NCI-H146 (cell line): ENCODE results near the gene LRRN2.

Experiments
- DNase-seq: peaks from one replicate; lab custom pipeline; 2025; lab: John Stamatoyannopoulos, UW

LRRN2 gene

GRCh38 chr1:204712708-204713430 is 27.3 kb upstream of the LRRN2 start:
- DNase-seq: no peak

GRCh38 chr1:204711947-204712701 is 26.6 kb upstream of the LRRN2 start:
- DNase-seq: peak; percentile 69

GRCh38 chr1:204711103-204711946 is 25.8 kb upstream of the LRRN2 start:
- DNase-seq: no peak

- DNase-seq: peak; percentile 46
Measured at GRCh38 chr1:204709960-204710912, 24.7 kb upstream of the LRRN2 start.

GRCh38 chr1:204709021-204709420 is 23.5 kb upstream of the LRRN2 start:
- DNase-seq: no peak

GRCh38 chr1:204706838-204707509 is 21.4 kb upstream of the LRRN2 start:
- peak; percentile 10 for DNase-seq

- DNase-seq: no peak
Measured at GRCh38 chr1:204705888-204706837, 20.6 kb upstream of the LRRN2 start.

- no peak for DNase-seq
Measured at GRCh38 chr1:204705493-204705811, 19.9 kb upstream of the LRRN2 start.

- no peak for DNase-seq
Measured at GRCh38 chr1:204704794-204705492, 19.4 kb upstream of the LRRN2 start.

- no peak for DNase-seq
Measured at GRCh38 chr1:204703826-204704612, 18.5 kb upstream of the LRRN2 start.

- DNase-seq: no peak
Measured at GRCh38 chr1:204703268-204703664, 17.7 kb upstream of the LRRN2 start.

GRCh38 chr1:204702552-204703267 is 17.2 kb upstream of the LRRN2 start:
- no peak for DNase-seq

GRCh38 chr1:204701229-204701628 is 15.7 kb upstream of the LRRN2 start:
- DNase-seq: no peak

GRCh38 chr1:204697893-204698292 is 12.4 kb upstream of the LRRN2 start:
- no peak for DNase-seq

GRCh38 chr1:204696606-204697005 is 11.1 kb upstream of the LRRN2 start:
- no peak for DNase-seq

- no peak for DNase-seq
Measured at GRCh38 chr1:204695692-204696091, 10.2 kb upstream of the LRRN2 start.

- DNase-seq: no peak
Measured at GRCh38 chr1:204694145-204694544, 8.6 kb upstream of the LRRN2 start.
